SK-N-SH treated with all-trans-retinoic acid at 6 μM for 48 hours (cell line): ENCODE results near the gene CRTC3.

Experiments used
- ATAC-seq: fragments of 200-7000 bp; cut with Tn5 transposase; 3 replicates; pipeline ENCODE4 v1.9.1; 2020; ENCODE audit warnings: mild to moderate bottlenecking, moderate library complexity
- BACH2 ChIP-seq: fragments of 250-450 bp; sonication (Bioruptor Pico); IDR thresholded peaks from 2 replicates; pipeline ENCODE4 v1.9.0; 2021; ENCODE audit warnings: mild to moderate bottlenecking, borderline replicate concordance
- CSDC2 ChIP-seq: fragments of 250-450 bp; sonication (Bioruptor Pico); IDR thresholded peaks from 2 replicates; pipeline ENCODE4 v1.5.0; 2020; ENCODE audit warnings: mild to moderate bottlenecking, moderate library complexity
- ESRRG ChIP-seq: fragments of 250-450 bp; sonication (Bioruptor Pico); IDR thresholded peaks from 2 replicates; pipeline ENCODE4 v1.6.1; 2021; ENCODE audit warnings: mild to moderate bottlenecking
- GLIS3 ChIP-seq: fragments of 250-450 bp; sonication (Bioruptor Pico); IDR thresholded peaks from 2 replicates; pipeline ENCODE4 v1.5.0; 2020; ENCODE audit warnings: mild to moderate bottlenecking, moderate library complexity
- ISL1 ChIP-seq: fragments of 250-450 bp; sonication (Bioruptor Pico); IDR thresholded peaks from 2 replicates; pipeline ENCODE4 v2.1.2; 2022; ENCODE audit warnings: mild to moderate bottlenecking, moderate library complexity
- PPARA ChIP-seq: fragments of 250-450 bp; sonication (Bioruptor Pico); IDR thresholded peaks from 2 replicates; pipeline ENCODE4 v1.5.0; 2020; ENCODE audit warnings: mild to moderate bottlenecking, borderline replicate concordance
- TCF4 ChIP-seq: fragments of 250-450 bp; sonication (Bioruptor Pico); IDR thresholded peaks from 2 replicates; pipeline ENCODE4 v1.8.0; 2021; ENCODE audit warnings: mild to moderate bottlenecking, moderate library complexity, borderline replicate concordance
- ZC3H10 ChIP-seq: fragments of 250-450 bp; sonication (Bioruptor Pico); IDR thresholded peaks from 2 replicates; pipeline ENCODE4 v1.5.1; 2021; ENCODE audit warnings: mild to moderate bottlenecking, moderate library complexity
- ZFP3 ChIP-seq: fragments of 250-450 bp; sonication (Bioruptor Pico); IDR thresholded peaks from 2 replicates; pipeline ENCODE4 v1.5.0; 2020; ENCODE audit warnings: mild to moderate bottlenecking, moderate library complexity
- ZFP30 ChIP-seq: fragments of 450-650 bp; formaldehyde crosslinking; IDR thresholded peaks from 2 replicates; pipeline ENCODE4 v1.5.0; 2022; ENCODE audit warnings: mild to moderate bottlenecking, moderate library complexity
- ZNF565 ChIP-seq: fragments of 450-650 bp; formaldehyde crosslinking; conservative IDR thresholded peaks from 2 replicates; pipeline ENCODE4 v1.5.0; 2020; ENCODE audit warnings: low read depth, mild to moderate bottlenecking, moderate library complexity
- ZNF70 ChIP-seq: fragments of 450-650 bp; formaldehyde crosslinking; IDR thresholded peaks from 2 replicates; pipeline ENCODE4 v1.5.0; 2020; ENCODE audit warnings: mild to moderate bottlenecking, moderate library complexity
- ZNF8 ChIP-seq: fragments of 450-650 bp; formaldehyde crosslinking; IDR thresholded peaks from 2 replicates; pipeline ENCODE4 v1.5.0; 2020; ENCODE audit warnings: mild to moderate bottlenecking, moderate library complexity
- TF ChIP-seq, protein P1 (sequence below): fragments of 250-450 bp; sonication (Bioruptor Pico); IDR thresholded peaks from 2 replicates; pipeline ENCODE4 v1.5.1; 2020; ENCODE audit warnings: low read depth, mild to moderate bottlenecking, moderate library complexity
- TF ChIP-seq, protein P2 (sequence below): fragments of 250-450 bp; sonication (Bioruptor Pico); IDR thresholded peaks from 2 replicates; pipeline ENCODE4 v1.8.0; 2021; ENCODE audit warnings: low read depth, mild to moderate bottlenecking, moderate library complexity, borderline replicate concordance
- TF ChIP-seq, protein P3 (sequence below): fragments of 250-450 bp; sonication (Bioruptor Pico); IDR thresholded peaks from 2 replicates; pipeline ENCODE4 v1.5.0; 2020; ENCODE audit warnings: mild to moderate bottlenecking, moderate library complexity
- TF ChIP-seq, protein P4 (sequence below): fragments of 250-450 bp; sonication (Bioruptor Pico); IDR thresholded peaks from 2 replicates; pipeline ENCODE4 v1.5.1; 2021; ENCODE audit warnings: mild to moderate bottlenecking, moderate library complexity

Gene CRTC3, protein sequence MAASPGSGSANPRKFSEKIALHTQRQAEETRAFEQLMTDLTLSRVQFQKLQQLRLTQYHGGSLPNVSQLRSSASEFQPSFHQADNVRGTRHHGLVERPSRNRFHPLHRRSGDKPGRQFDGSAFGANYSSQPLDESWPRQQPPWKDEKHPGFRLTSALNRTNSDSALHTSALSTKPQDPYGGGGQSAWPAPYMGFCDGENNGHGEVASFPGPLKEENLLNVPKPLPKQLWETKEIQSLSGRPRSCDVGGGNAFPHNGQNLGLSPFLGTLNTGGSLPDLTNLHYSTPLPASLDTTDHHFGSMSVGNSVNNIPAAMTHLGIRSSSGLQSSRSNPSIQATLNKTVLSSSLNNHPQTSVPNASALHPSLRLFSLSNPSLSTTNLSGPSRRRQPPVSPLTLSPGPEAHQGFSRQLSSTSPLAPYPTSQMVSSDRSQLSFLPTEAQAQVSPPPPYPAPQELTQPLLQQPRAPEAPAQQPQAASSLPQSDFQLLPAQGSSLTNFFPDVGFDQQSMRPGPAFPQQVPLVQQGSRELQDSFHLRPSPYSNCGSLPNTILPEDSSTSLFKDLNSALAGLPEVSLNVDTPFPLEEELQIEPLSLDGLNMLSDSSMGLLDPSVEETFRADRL

DNA sequence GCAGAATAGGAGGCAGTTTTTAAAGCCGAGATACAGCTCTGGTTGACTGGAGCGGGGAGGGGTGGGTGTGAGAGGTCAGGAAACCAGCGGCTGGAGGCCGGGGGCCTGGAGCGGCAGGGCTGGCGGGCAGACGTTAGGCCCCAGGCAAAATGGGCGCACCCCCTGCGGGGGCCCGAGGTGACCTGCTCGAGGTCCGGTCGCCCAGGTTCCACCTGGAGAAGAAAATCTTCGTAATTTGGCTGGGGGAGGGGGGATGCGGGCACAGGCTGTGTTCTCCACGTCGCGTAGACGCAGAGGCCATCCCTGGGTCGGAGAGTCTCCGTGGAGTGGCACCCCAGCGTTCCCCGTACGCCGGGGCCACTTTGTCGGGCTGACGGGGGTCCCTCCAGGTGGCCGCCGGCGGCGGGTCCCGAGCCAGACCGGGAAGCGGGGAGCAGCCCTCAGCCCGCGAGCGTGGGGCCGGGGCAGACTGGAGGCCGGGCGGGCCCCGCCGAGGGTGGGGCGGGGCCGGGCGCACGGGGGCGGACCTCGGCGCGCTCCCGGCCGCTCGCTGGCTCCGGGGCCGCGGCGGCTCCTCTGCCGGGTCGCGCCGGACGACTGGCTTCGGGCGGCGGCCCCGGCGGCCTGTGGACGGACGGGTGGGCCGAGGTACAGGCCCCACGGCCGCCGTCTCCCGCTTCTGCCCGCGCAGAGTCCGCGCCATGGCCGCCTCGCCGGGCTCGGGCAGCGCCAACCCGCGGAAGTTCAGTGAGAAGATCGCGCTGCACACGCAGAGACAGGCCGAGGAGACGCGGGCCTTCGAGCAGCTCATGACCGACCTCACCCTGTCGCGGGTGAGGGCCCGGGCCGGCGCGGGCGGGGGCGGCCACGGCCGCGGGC lies at the start of gene CRTC3:
Gene CRTC3 (plus strand): TSS at position 553 of the 879 bp plus-strand sequence. CDS start 149 bp downstream, at position 702.
- TF ChIP-seq ZFP3 (CRISPR knock-in tag) (no peak), TCF4 (CRISPR knock-in tag) (no peak), PPARA (CRISPR knock-in tag) (no peak), ISL1 (CRISPR knock-in tag) (no peak), ESRRG (CRISPR knock-in tag) (no peak), ZC3H10 (CRISPR knock-in tag) (no peak), ZNF565 (CRISPR knock-in tag) (no peak), BACH2 (CRISPR knock-in tag) (no peak)
- TF ChIP-seq, protein P1, sequence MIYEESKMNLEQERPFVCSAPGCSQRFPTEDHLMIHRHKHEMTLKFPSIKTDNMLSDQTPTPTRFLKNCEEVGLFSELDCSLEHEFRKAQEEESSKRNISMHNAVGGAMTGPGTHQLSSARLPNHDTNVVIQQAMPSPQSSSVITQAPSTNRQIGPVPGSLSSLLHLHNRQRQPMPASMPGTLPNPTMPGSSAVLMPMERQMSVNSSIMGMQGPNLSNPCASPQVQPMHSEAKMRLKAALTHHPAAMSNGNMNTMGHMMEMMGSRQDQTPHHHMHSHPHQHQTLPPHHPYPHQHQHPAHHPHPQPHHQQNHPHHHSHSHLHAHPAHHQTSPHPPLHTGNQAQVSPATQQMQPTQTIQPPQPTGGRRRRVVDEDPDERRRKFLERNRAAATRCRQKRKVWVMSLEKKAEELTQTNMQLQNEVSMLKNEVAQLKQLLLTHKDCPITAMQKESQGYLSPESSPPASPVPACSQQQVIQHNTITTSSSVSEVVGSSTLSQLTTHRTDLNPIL (CRISPR knock-in tag), result no peak
- TF ChIP-seq, protein P2, sequence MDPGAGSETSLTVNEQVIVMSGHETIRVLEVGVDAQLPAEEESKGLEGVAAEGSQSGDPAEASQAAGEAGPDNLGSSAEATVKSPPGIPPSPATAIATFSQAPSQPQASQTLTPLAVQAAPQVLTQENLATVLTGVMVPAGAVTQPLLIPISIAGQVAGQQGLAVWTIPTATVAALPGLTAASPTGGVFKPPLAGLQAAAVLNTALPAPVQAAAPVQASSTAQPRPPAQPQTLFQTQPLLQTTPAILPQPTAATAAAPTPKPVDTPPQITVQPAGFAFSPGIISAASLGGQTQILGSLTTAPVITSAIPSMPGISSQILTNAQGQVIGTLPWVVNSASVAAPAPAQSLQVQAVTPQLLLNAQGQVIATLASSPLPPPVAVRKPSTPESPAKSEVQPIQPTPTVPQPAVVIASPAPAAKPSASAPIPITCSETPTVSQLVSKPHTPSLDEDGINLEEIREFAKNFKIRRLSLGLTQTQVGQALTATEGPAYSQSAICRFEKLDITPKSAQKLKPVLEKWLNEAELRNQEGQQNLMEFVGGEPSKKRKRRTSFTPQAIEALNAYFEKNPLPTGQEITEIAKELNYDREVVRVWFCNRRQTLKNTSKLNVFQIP (CRISPR knock-in tag), result no peak
- TF ChIP-seq, protein P3, sequence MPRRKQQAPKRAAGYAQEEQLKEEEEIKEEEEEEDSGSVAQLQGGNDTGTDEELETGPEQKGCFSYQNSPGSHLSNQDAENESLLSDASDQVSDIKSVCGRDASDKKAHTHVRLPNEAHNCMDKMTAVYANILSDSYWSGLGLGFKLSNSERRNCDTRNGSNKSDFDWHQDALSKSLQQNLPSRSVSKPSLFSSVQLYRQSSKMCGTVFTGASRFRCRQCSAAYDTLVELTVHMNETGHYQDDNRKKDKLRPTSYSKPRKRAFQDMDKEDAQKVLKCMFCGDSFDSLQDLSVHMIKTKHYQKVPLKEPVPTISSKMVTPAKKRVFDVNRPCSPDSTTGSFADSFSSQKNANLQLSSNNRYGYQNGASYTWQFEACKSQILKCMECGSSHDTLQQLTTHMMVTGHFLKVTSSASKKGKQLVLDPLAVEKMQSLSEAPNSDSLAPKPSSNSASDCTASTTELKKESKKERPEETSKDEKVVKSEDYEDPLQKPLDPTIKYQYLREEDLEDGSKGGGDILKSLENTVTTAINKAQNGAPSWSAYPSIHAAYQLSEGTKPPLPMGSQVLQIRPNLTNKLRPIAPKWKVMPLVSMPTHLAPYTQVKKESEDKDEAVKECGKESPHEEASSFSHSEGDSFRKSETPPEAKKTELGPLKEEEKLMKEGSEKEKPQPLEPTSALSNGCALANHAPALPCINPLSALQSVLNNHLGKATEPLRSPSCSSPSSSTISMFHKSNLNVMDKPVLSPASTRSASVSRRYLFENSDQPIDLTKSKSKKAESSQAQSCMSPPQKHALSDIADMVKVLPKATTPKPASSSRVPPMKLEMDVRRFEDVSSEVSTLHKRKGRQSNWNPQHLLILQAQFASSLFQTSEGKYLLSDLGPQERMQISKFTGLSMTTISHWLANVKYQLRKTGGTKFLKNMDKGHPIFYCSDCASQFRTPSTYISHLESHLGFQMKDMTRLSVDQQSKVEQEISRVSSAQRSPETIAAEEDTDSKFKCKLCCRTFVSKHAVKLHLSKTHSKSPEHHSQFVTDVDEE (CRISPR knock-in tag), result no peak

DNA sequence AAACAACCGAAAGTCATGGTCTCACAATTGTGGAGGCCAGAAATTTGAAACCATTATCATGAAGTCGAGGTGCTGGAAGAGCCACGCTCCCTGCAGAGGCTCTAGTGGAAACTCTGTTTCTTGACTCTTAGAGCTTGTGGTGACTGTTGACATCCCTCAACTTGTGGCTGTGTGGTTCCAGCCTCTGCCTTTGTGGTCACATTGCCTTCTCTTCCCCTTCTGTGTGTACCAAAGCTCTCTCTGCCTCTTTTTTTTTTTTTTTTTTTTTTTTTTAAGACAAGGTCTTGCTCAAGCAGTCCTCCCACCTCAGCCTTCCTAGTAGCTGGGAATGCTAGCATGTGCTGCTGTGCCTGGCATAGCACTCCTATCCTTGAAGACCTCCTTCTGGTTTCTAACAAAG lies 48.7 kb upstream of the CRTC3 start:
- no peak for ATAC-seq
- TF ChIP-seq ZFP3 (CRISPR knock-in tag), result no peak
- no peak for TF ChIP-seq ZNF8 (CRISPR knock-in tag)
- TF ChIP-seq, protein P3 (CRISPR knock-in tag), result no peak
- no peak for TF ChIP-seq ZNF70
- TF ChIP-seq GLIS3 (CRISPR knock-in tag), result no peak
- TF ChIP-seq TCF4 (CRISPR knock-in tag), result no peak
- TF ChIP-seq ESRRG (CRISPR knock-in tag), result no peak
- TF ChIP-seq, protein P4, sequence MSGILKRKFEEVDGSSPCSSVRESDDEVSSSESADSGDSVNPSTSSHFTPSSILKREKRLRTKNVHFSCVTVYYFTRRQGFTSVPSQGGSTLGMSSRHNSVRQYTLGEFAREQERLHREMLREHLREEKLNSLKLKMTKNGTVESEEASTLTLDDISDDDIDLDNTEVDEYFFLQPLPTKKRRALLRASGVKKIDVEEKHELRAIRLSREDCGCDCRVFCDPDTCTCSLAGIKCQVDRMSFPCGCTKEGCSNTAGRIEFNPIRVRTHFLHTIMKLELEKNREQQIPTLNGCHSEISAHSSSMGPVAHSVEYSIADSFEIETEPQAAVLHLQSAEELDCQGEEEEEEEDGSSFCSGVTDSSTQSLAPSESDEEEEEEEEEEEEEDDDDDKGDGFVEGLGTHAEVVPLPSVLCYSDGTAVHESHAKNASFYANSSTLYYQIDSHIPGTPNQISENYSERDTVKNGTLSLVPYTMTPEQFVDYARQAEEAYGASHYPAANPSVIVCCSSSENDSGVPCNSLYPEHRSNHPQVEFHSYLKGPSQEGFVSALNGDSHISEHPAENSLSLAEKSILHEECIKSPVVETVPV (CRISPR knock-in tag), result no peak
- TF ChIP-seq CSDC2 (CRISPR knock-in tag), result no peak
- TF ChIP-seq, protein P2 (CRISPR knock-in tag), result no peak
- no peak for TF ChIP-seq ZFP30
- no peak for TF ChIP-seq ISL1 (CRISPR knock-in tag)

More for the DNA sequence above, at the start of gene CRTC3:
- ATAC-seq, result peak; percentile 88
